Adrenal gland (tissue), 12 donors: ENCODE measurements around the gene NOLC1. TPM values are rescaled to one million over a fixed set of nuclear protein-coding genes. Genes with fewer than 3 reads are reported as not detected.

Source experiments
- DNase-seq, 7 donors: peaks; one replicate each; pipeline ENCODE4 v3.0.0-alpha.2; 2019 to 2020
- H3K27ac ChIP-seq, 5 donors: fragments of 200-600 bp; sonication (generic) in 4 of 5; 1 replicate in 3 of 5; 2 replicates in 2 of 5; pipeline versions ENCODE4 v1.5.1 to v1.8.0; 2016 to 2020; ENCODE audit warnings: mild to moderate bottlenecking in 1 of 5
- H3K27me3 ChIP-seq: fragments of 200-600 bp; 2 replicates; pipeline ENCODE4 v1.8.0; 2021
- H3K36me3 ChIP-seq, 2 donors: fragments of 200-600 bp; replicated peaks in 1 of 2; 1 replicate in 1 of 2; 2 replicates in 1 of 2; pipeline versions ENCODE4 v1.5.1 to v1.8.0; 2018 to 2022
- H3K4me1 ChIP-seq, 2 donors: fragments of 200-600 bp; replicated peaks in 1 of 2; 1 replicate in 1 of 2; 2 replicates in 1 of 2; pipeline versions ENCODE4 v1.5.1 to v1.8.0; 2018 to 2021
- H3K4me3 ChIP-seq, 4 donors: fragments of 200-600 bp; sonication (generic) in 3 of 4; one replicate each; pipeline ENCODE4 v1.5.1; 2016 to 2018
- H3K9me3 ChIP-seq, 3 donors: fragments of 200-600 bp; sonication (generic) in 1 of 3; replicated peaks in 1 of 3; 1 replicate in 2 of 3; 2 replicates in 1 of 3; pipeline versions ENCODE4 v1.5.1 to v1.8.0; 2016 to 2021
- POLR2A ChIP-seq, 2 donors: fragments of 450-650 bp; IDR thresholded peaks; one replicate each; pipeline ENCODE4 v1.6.1; 2017; ENCODE audit warnings: antibody characterized with exemption in 2 of 2, mild to moderate bottlenecking in 2 of 2, moderate library complexity in 1 of 2
- WGBS, 4 donors: extraction: QIAGEN DNeasy Blood & Tissue Kit in 2 of 4; methylation state at CpG; one replicate each; pipeline versions ENCODE4 v1.1.5 to v1.1.7; 2013 to 2017; 5-methylcytosine and 5-hydroxymethylcytosine counted together
- intact Hi-C, 2 donors: fragments of 100-400 bp; cut with DNase I; formaldehyde crosslinking; loops; one replicate each; pipeline versions ENCODE4 v1.14.1 to v1.15.0; 2022 to 2023
- polyA plus RNA-seq, 3 donors: library from polyadenylated mRNA; stranded (reverse); fragments of 200-250 nt in 2 of 3; fragments of 350-450 nt in 1 of 3; fragmentation: Illumina TruSeq in 1 of 3; extraction: RNeasy Lipid Tissue Mini Kit (QIAGEN cat#74804) in 1 of 3; gene quantifications; one replicate each; pipeline ENCODE4 v1.2.3, GENCODE V29; 2013 to 2014
- total RNA-seq, 9 donors: library from RNA; depleted of rRNA in 4 of 9; stranded (reverse); fragments of >200 nt in 4 of 9; fragments of 120-200 nt in 1 of 9; fragmentation: NEBNext Ultra II Directional in 1 of 9; extraction: Animal tissue kit (Norgen Biotek cat#: 25700) in 1 of 9; gene quantifications; one replicate each; pipeline versions ENCODE4 v1.1.0 to v1.2.4, GENCODE V29; 2013 to 2023
- TF ChIP-seq, protein P1 (sequence below), 6 experiments: fragments of 450-650 bp in 4 of 6; fragments of 200-600 bp in 2 of 6; sonication (generic) in 1 of 6; IDR thresholded peaks; 1 replicate in 5 of 6; 2 replicates in 1 of 6; pipeline versions ENCODE4 v1.5.1 to v1.8.0; 2016 to 2021; ENCODE audit warnings: antibody characterized with exemption in 6 of 6, mild to moderate bottlenecking in 2 of 6, moderate library complexity in 1 of 6
- donor health status: healthy with polysubstance abuse.
- donor health status: Bipolar disorder and iron deficiency.
- donor health status: DM: yes; HTN: yes; CAD: no.
- donor health status: DM: no; HTN: no; CAD: no.
- donor health status: DM: no; HTN: no; CAD: no.
- donor health status: DM: yes; HTN: yes; CAD: no.

The NOLC1 gene
- total and polyA plus RNA-seq, 12 donors = 18.6 to 111 (median 32.8) TPM

DNA sequence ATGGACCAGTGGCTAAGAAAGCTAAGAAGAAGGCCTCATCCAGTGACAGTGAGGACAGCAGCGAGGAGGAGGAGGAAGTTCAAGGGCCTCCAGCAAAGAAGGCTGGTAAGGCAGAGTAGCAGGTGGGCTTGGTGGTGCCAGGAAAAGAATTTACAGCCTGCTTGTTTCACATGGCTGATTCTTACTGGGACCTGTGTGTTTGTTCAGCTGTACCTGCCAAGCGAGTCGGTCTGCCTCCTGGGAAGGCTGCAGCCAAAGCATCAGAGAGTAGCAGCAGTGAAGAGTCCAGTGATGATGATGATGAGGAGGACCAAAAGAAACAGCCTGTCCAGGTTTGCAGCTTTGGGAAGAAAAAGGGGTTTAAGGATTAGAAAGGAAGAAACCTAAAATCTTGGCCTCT lies 5.0 kb downstream of the NOLC1 start:
- Histone ChIP-seq H3K36me3 (peaks cover 0 to 57% of the 10 kb centered on the region in 2 donors), H3K27me3 (no peaks in the 10 kb centered on the region), H3K4me1 (peaks cover 8 to 10% of the 10 kb centered on the region in 2 donors), H3K9me3 (no peaks in the 10 kb centered on the region), H3K27ac (no peak overlapping the region), H3K4me3 (no peak overlapping the region)
- 91 to 96% (median 93%) methylated on average over 3 of the region's 3 CpGs for WGBS, 4 donors
- intact Hi-C loops = no loop called here
- no peak for TF ChIP-seq POLR2A (IDR thresholded peaks at IDR 0.05)
- TF ChIP-seq, protein P1, sequence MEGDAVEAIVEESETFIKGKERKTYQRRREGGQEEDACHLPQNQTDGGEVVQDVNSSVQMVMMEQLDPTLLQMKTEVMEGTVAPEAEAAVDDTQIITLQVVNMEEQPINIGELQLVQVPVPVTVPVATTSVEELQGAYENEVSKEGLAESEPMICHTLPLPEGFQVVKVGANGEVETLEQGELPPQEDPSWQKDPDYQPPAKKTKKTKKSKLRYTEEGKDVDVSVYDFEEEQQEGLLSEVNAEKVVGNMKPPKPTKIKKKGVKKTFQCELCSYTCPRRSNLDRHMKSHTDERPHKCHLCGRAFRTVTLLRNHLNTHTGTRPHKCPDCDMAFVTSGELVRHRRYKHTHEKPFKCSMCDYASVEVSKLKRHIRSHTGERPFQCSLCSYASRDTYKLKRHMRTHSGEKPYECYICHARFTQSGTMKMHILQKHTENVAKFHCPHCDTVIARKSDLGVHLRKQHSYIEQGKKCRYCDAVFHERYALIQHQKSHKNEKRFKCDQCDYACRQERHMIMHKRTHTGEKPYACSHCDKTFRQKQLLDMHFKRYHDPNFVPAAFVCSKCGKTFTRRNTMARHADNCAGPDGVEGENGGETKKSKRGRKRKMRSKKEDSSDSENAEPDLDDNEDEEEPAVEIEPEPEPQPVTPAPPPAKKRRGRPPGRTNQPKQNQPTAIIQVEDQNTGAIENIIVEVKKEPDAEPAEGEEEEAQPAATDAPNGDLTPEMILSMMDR (IDR thresholded peaks at IDR 0.05) = no peak
- no peak for DNase-seq

DNA sequence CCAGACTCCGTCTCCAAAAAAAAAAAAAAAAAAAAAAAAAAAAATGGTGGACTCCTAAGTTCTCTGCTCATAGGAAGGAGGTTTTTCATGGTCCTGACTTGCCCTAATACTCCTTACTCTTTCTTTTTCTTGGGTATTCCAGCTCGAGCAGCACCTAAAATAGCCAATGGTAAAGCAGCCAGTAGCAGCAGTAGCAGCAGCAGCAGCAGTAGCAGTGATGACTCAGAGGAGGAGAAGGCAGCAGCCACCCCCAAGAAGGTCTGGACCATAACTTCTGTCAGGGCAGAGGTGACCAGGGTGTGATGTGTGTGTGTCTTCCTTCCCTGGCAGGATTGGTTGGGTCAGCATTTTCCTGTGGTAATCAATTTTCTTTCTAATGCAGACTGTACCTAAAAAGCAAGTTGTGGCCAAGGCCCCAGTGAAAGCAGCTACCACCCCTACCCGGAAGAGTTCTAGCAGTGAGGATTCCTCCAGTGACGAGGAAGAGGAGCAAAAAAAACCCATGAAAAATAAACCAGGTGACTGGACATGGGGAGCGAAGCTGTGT lies 6.9 kb downstream of the NOLC1 start:
- Histone ChIP-seq H3K4me3 (no peak overlapping the region), H3K36me3 (peaks cover 0 to 75% of the 10 kb centered on the region in 2 donors), H3K27me3 (no peaks in the 10 kb centered on the region), H3K4me1 (no peaks in the 10 kb centered on the region), H3K9me3 (no peaks in the 10 kb centered on the region), H3K27ac (no peak overlapping the region)
- no peak for DNase-seq
- intact Hi-C loops = no loop called here
- WGBS, 4 donors = 86 to 91% (median 87%) methylated on average over 5 of the region's 5 CpGs
- no peak for TF ChIP-seq POLR2A (IDR thresholded peaks at IDR 0.05)
- TF ChIP-seq, protein P1 (IDR thresholded peaks at IDR 0.05) = no peak

- peaks cover 0 to 75% of the 10 kb centered on the region in 2 donors for H3K36me3 ChIP-seq
- DNase-seq = no peak
- no peaks in the 10 kb centered on the region for H3K9me3 ChIP-seq
- 86 to 96% (median 94%) methylated on average over 4 of the region's 4 CpGs for WGBS, 4 donors
- no peak overlapping the region for H3K4me3 ChIP-seq
- H3K4me1 ChIP-seq = no peaks in the 10 kb centered on the region
- intact Hi-C loops = no loop called here
- no peak overlapping the region for H3K27ac ChIP-seq
- H3K27me3 ChIP-seq = no peaks in the 10 kb centered on the region
- TF ChIP-seq POLR2A (IDR thresholded peaks at IDR 0.05) = no peak
- TF ChIP-seq, protein P1 (IDR thresholded peaks at IDR 0.05) = no peak
Measured at GRCh38 chr10:102159831-102160230, 7.6 kb downstream of the NOLC1 start.

DNA sequence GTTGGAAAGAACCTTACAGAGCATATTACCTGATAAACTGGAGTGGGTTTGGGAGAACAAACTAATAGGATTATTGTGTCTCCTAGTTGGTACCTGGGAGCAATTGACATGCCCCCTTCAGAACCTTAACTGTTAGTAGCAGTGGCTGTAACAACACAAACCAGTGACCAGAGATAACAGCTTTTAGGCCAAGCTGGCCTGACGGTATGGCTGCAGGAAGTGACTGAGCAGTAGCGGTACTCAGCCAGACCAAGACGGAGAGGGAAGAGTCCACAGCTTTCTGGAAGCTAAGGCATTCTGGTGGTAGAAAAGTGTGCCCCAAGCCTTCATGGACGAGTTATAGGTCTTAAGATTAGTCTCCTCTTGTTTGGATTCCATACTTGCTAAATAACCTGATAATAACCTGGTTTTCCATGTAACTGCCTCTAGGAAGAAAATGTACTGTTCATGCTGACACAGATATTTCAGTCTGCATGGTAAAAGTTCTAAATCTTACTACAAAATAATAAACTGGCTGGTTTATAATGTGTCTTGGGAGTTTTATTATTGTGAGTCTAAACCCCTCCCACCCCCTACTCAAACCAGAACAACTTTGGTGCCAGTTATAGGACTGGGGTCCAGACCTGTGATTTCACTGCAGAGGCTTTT lies 11.3 kb downstream of the NOLC1 start:
- intact Hi-C loops = no loop called here
- no peaks in the 10 kb centered on the region for H3K27me3 ChIP-seq
- no peak overlapping the region for H3K27ac ChIP-seq
- H3K4me3 ChIP-seq = no peak overlapping the region
- no peak for DNase-seq
- H3K9me3 ChIP-seq = no peaks in the 10 kb centered on the region
- 60 to 76% (median 72%) methylated on average over 4 of the region's 4 CpGs for WGBS, 4 donors
- no peaks in the 10 kb centered on the region for H3K4me1 ChIP-seq
- H3K36me3 ChIP-seq = peaks cover 0 to 56% of the 10 kb centered on the region in 2 donors
- TF ChIP-seq POLR2A (IDR thresholded peaks at IDR 0.05) = no peak
- TF ChIP-seq, protein P1 (IDR thresholded peaks at IDR 0.05) = no peak
